HG03354 (cell line): Measurements from ENCODE around the gene RBM26.

Experiments used
- ATAC-seq: cut with Tn5 transposase; IDR thresholded peaks from one replicate; pipeline ENCODE4 v1.9.1; 2021; ENCODE audit warnings: mild to moderate bottlenecking; ENCODE audit not compliant: unreplicated experiment, poor library complexity, severe bottlenecking

Gene RBM26

GRCh38 chr13:79423801-79424642 is 18.0 kb upstream of the RBM26 start:
- ATAC-seq: peak; percentile 90

DNA sequence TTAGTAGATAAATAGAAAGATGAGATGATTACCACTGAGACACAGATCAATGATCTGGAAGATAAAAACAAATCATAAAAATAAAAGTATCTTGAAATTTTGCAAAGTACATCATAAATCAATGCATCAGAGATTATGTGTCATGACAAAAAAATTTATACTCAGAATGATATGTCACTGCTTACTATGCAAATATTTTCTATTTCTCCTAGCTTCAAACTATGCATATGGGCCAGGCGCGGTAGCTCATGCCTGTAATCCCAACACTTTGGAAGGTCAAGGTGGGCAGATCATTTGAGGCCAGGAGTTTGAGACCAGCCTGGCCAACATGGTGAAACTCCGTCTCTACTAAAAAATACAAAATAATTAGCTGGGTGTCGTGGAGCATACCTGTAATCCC is 17.3 kb upstream of the RBM26 start:
- ATAC-seq: no peak

- no peak for ATAC-seq
Observed at GRCh38 chr13:79419365-79419764, 13.3 kb upstream of the RBM26 start.

- no peak for ATAC-seq
Observed at GRCh38 chr13:79417741-79418140, 11.7 kb upstream of the RBM26 start.

GRCh38 chr13:79413521-79413920 is 7.5 kb upstream of the RBM26 start:
- ATAC-seq: no peak

DNA sequence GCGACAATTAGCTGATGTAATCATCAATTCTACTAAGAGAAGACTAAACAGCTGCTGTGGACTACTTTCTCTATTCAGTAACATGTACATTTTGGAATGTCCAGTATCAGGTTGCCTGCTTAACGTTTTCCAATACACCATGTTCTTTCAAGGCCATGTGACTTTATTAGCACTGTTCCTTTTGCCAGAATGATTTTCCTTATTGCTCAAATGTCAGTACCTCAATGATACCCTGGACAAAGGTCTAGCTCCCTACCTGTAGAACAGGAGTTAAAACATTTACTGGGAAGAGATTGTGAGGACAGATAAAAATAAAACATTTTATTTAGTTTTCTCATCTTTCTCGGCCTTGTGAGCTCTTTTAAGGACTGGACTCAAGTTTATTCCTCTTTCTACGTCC is 3.8 kb upstream of the RBM26 start:
- ATAC-seq: no peak

GRCh38 chr13:79407349-79407979 is 1.4 kb upstream of the RBM26 start:
- ATAC-seq: no peak

GRCh38 chr13:79406597-79406908 is 498 bp upstream of the RBM26 start:
- peak; percentile 33 for ATAC-seq

DNA sequence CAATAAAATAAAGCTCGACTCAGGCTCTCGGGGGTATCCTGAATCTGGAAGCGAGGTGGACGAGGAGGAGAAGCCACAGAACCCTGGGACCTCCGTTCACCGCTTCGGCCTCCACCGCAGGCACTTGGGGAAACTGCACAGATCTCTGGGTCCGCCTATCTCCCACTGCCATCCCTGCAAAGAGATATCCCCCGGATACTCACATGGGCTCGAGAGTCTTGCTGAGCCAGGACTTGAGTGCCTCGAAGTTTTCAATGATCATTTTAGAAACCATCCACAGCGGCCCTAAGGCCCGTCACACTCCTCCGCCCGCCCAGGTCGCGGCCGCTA is 589 bp downstream of the RBM26 start:
- peak; percentile 54 for ATAC-seq

DNA sequence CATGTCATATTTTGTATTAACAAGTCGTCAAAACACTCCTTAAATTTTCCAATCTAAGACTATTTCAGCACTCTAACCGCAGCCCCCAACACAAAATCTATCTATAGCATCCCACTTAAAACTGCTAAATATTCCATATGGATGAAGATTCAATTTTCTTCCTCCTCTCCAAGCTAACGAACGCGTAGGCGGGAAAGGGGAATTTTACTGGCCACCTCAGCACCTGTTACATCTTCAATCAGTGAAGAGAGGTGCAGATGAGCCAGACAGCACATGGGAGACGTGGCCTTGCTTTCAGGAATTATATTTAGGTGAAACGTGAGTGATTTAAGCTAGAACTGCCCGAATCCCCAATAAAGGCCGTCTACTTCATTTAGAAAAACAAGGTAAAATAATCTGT is 1.1 kb downstream of the RBM26 start:
- ATAC-seq: no peak

- no peak for ATAC-seq
Observed at GRCh38 chr13:79404361-79404760, 1.7 kb downstream of the RBM26 start.

DNA sequence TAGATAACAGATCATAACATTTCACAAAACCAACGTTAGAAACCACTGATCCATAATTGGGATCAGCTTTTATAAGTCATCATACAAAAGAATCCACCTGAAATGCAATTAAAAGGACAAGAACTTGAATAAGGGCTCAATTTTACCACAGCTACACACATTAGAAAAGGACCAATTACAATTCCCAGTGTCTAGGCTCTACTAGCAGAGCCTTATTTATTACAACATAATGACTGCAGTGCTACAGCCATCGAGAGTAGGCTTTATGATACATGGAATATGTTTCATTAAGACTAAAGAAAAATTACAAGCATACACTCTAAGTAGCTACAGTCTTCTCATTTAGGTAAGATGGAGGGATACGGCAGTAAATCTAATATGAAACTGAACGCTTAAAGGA is 2.9 kb downstream of the RBM26 start:
- no peak for ATAC-seq

- no peak for ATAC-seq
Observed at GRCh38 chr13:79402679-79403078, 3.4 kb downstream of the RBM26 start.

GRCh38 chr13:79402074-79402635 is 3.9 kb downstream of the RBM26 start:
- ATAC-seq: no peak

- ATAC-seq: peak; percentile 40
Observed at GRCh38 chr13:79401259-79402070, 4.6 kb downstream of the RBM26 start.

DNA sequence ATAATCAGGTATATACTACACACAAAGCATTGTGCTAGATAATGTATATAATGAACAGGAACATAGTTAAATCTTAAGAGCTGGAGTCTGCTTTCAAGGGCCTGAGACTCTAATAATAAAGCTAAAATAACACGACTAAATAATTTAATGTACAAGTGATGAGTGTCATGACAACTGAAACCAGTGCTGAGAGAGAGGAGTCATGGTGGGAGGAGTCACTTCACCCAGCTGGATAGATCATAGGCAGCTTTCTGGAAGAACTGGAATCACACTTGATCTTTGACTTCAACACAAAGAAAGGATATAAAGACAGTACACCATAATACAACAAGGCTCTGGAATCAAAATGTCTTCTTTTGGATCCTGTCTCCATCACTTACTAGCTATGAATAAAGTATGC is 7.1 kb downstream of the RBM26 start:
- ATAC-seq: no peak

GRCh38 chr13:79398127-79398526 is 7.9 kb downstream of the RBM26 start:
- no peak for ATAC-seq

GRCh38 chr13:79395881-79396280 is 10.2 kb downstream of the RBM26 start:
- no peak for ATAC-seq

DNA sequence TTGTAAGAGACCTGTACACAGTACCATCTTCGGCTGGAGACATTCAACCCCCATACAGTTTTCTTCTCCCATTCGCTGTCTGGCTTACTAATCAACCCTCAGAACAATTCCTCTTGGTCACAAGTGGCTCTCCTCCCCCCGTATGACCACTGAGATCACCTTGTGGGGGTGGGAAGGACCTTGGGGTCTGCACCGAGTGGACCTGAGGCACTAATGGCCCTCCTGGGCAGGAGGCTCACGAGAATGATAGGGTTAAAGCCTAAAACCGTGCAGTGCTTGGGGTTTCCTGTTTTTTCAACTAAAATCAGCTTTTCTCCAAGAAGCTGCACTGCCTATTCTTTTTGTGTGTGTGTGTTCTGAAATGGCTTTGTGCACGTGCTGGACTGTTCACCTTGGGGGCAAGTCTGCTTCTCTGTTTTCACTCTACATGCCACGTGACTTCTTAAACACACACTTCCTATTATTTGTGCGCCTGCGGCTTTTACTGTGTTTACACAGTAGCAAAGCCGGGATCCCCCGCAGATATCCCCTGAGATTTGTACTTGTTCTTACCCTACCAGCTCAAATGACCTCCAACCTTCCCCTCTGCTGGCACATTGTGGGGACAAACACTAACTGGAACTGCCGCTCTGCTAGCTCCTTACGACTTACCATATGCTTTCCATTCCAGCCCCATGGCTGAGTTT is 12.3 kb downstream of the RBM26 start:
- peak; percentile 84 for ATAC-seq
